Smooth muscle cell (in vitro differentiated cells): Measurements from ENCODE around the gene RBPMS2. TPM values are rescaled to one million over a fixed set of nuclear protein-coding genes. Genes with fewer than 3 reads are reported as not detected.
A peak's percentile ranks its signal among the peaks of the same experiment; 100 is the strongest.

ENCODE experiments used
- DNase-seq: peaks from one replicate; lab custom pipeline; 2025; ENCODE audit not compliant: unreplicated experiment; lab: John Stamatoyannopoulos, UW
- H2AFZ ChIP-seq: fragments of 200-600 bp; sonication (generic); 2 replicates; pipeline ENCODE4 v1.6.0; 2016; ENCODE audit warnings: antibody characterized with exemption, low read depth, mild to moderate bottlenecking
- H3F3A ChIP-seq: fragments of 200-600 bp; sonication (generic); 2 replicates; pipeline ENCODE4 v1.6.0; 2017; ENCODE audit warnings: antibody characterized with exemption, low read depth
- H3K27ac ChIP-seq: fragments of 200-600 bp; sonication (generic); 2 replicates; pipeline ENCODE4 v1.5.1; 2016; ENCODE audit warnings: low read depth, mild to moderate bottlenecking
- H3K27me3 ChIP-seq: fragments of 200-600 bp; sonication (generic); 2 replicates; pipeline ENCODE4 v1.6.1; 2016; ENCODE audit warnings: low read depth, mild to moderate bottlenecking
- H3K36me3 ChIP-seq: fragments of 200-600 bp; sonication (generic); 2 replicates; pipeline ENCODE4 v1.5.1; 2016; ENCODE audit warnings: low read depth
- H3K4me1 ChIP-seq: fragments of 200-600 bp; sonication (generic); 2 replicates; pipeline ENCODE4 v1.5.1; 2016; ENCODE audit warnings: low read depth
- H3K4me2 ChIP-seq: fragments of 200-600 bp; sonication (generic); 2 replicates; pipeline ENCODE4 v1.6.0; 2016; ENCODE audit warnings: mild to moderate bottlenecking
- H3K4me3 ChIP-seq: fragments of 200-600 bp; sonication (generic); 2 replicates; pipeline ENCODE4 v1.5.1; 2016; ENCODE audit warnings: mild to moderate bottlenecking
- H3K79me2 ChIP-seq: fragments of 200-600 bp; sonication (generic); 2 replicates; pipeline ENCODE4 v1.6.0; 2016; ENCODE audit warnings: low read depth, mild to moderate bottlenecking
- H3K9ac ChIP-seq: fragments of 200-600 bp; sonication (generic); 2 replicates; pipeline ENCODE4 v1.6.0; 2016; ENCODE audit warnings: low read depth
- H3K9me3 ChIP-seq: fragments of 200-600 bp; sonication (generic); replicated peaks from 2 replicates; pipeline ENCODE4 v1.5.1; 2016; ENCODE audit warnings: low read depth
- H4K20me1 ChIP-seq: fragments of 200-600 bp; sonication (generic); 2 replicates; pipeline ENCODE4 v1.6.0; 2016; ENCODE audit warnings: low read depth
- CTCF ChIP-seq: fragments of 200-600 bp; sonication (generic); IDR thresholded peaks from 2 replicates; pipeline ENCODE4 v1.5.1; 2017; ENCODE audit warnings: borderline replicate concordance, mild to moderate bottlenecking, antibody characterized with exemption; ENCODE audit not compliant: insufficient read depth, poor library complexity, severe bottlenecking
- WGBS: methylation state at CpG from one replicate; pipeline ENCODE4 v1.1.7; 2016; ENCODE audit warnings: low lambda C conversion rate; 5-methylcytosine and 5-hydroxymethylcytosine counted together
- polyA plus RNA-seq: library from polyadenylated mRNA; unstranded; fragments of >200 nt; fragmentation: Nextera tagmentation; extraction: Ambion mirVana; gene quantifications from 2 replicates; pipeline ENCODE4 v1.2.1, GENCODE V29; 2016
- total RNA-seq: library from RNA; depleted of rRNA; stranded (reverse); fragments of >200 nt; gene quantifications from 2 replicates; pipeline ENCODE4 v1.2.3, GENCODE V29; 2014

Gene RBPMS2
- total and polyA plus RNA-seq, 2 experiments from 2014 or later, result 1.5 to 22.1 TPM

- WGBS, result 44% methylated on average over 11 of the region's 11 CpGs
- TF ChIP-seq CTCF, result no peak
- Histone ChIP-seq H3K27me3 (no peaks in the 10 kb centered on the region), H3K9me3 (no peaks in the 10 kb centered on the region), H3K4me2 (peak overlapping the region; percentile 49), H3F3A (peaks cover 5% of the 10 kb centered on the region), H3K4me3 (no peak overlapping the region), H3K27ac (no peak overlapping the region), H3K9ac (no peak overlapping the region), H3K4me1 (peaks cover 9% of the 10 kb centered on the region), H3K36me3 (no peaks in the 10 kb centered on the region), H2AFZ (no peak overlapping the region), H3K79me2 (peaks cover 7% of the 10 kb centered on the region), H4K20me1 (peaks cover 29% of the 10 kb centered on the region)
- DNase-seq, result no peak
These were observed 26.2 kb downstream of the RBPMS2 start for GRCh38 chr15:64749167-64749566.

GRCh38 chr15:64748251-64748650 lies 27.1 kb downstream of the RBPMS2 start:
- H3K79me2 ChIP-seq, result peaks cover 7% of the 10 kb centered on the region
- whole genome bisulfite sequencing, result 96% methylated on average over 9 of the region's 9 CpGs
- peaks cover 9% of the 10 kb centered on the region for H3K4me1 ChIP-seq
- no peak overlapping the region for H3K27ac ChIP-seq
- DNase-seq, result no peak
- no peaks in the 10 kb centered on the region for H3K9me3 ChIP-seq
- H3K9ac ChIP-seq, result no peak overlapping the region
- no peak for TF ChIP-seq CTCF
- H3K27me3 ChIP-seq, result no peaks in the 10 kb centered on the region
- H4K20me1 ChIP-seq, result peaks cover 29% of the 10 kb centered on the region
- H3K4me2 ChIP-seq, result no peak overlapping the region
- no peak overlapping the region for H2AFZ ChIP-seq
- no peaks in the 10 kb centered on the region for H3K36me3 ChIP-seq
- H3K4me3 ChIP-seq, result no peak overlapping the region
- H3F3A ChIP-seq, result peaks cover 5% of the 10 kb centered on the region

- H3K4me1 ChIP-seq, result peaks cover 9% of the 10 kb centered on the region
- no peak for DNase-seq
- H3K9ac ChIP-seq, result no peak overlapping the region
- no peak for TF ChIP-seq CTCF
- H2AFZ ChIP-seq, result no peak overlapping the region
- H3K4me2 ChIP-seq, result no peak overlapping the region
- H3K36me3 ChIP-seq, result no peaks in the 10 kb centered on the region
- H3K9me3 ChIP-seq, result no peaks in the 10 kb centered on the region
- H3K4me3 ChIP-seq, result no peak overlapping the region
- peaks cover 27% of the 10 kb centered on the region for H4K20me1 ChIP-seq
- WGBS, result 96% methylated on average over 9 of the region's 9 CpGs
- peaks cover 7% of the 10 kb centered on the region for H3K79me2 ChIP-seq
- peaks cover 5% of the 10 kb centered on the region for H3F3A ChIP-seq
- no peak overlapping the region for H3K27ac ChIP-seq
- H3K27me3 ChIP-seq, result no peaks in the 10 kb centered on the region
These were observed 27.8 kb downstream of the RBPMS2 start for GRCh38 chr15:64747578-64747977.

GRCh38 chr15:64746921-64747320 lies 28.5 kb downstream of the RBPMS2 start:
- Histone ChIP-seq H3K79me2 (peaks cover 6% of the 10 kb centered on the region), H4K20me1 (peaks cover 22% of the 10 kb centered on the region), H3K27ac (no peak overlapping the region), H2AFZ (no peak overlapping the region), H3K9ac (no peak overlapping the region), H3K4me1 (peaks cover 9% of the 10 kb centered on the region), H3K9me3 (no peaks in the 10 kb centered on the region), H3K36me3 (no peaks in the 10 kb centered on the region), H3K27me3 (no peaks in the 10 kb centered on the region), H3F3A (peaks cover 5% of the 10 kb centered on the region), H3K4me2 (no peak overlapping the region), H3K4me3 (no peak overlapping the region)
- no peak for TF ChIP-seq CTCF
- 90% methylated on average over 7 of the region's 7 CpGs for WGBS
- no peak for DNase-seq
